OCI-LY1 (cell line): ENCODE results near the gene REC8.

Experiments used
- H2AFZ ChIP-seq: fragments of 200-600 bp; sonication (generic), shearing (Covaris generic); 2 replicates; pipeline ENCODE4 v1.6.0; 2014; ENCODE audit warnings: antibody characterized with exemption, mild to moderate bottlenecking, low read length
- H3F3A ChIP-seq: fragments of 200-600 bp; sonication (generic), shearing (Covaris generic); 2 replicates; pipeline ENCODE4 v1.6.0; 2014; ENCODE audit warnings: mild to moderate bottlenecking, antibody characterized with exemption, low read length, moderate library complexity; ENCODE audit not compliant: insufficient read depth
- H3K27ac ChIP-seq: fragments of 200-600 bp; sonication (generic); 2 replicates; pipeline ENCODE4 v1.5.1; 2014; ENCODE audit warnings: low read length, mixed run types, mild to moderate bottlenecking, low read depth; ENCODE audit not compliant: poor library complexity, severe bottlenecking
- H3K27me3 ChIP-seq: fragments of 200-600 bp; sonication (generic); 2 replicates; pipeline ENCODE4 v1.6.0; 2014; ENCODE audit warnings: antibody characterized with exemption, mild to moderate bottlenecking, low read length, moderate library complexity; ENCODE audit not compliant: insufficient read depth
- H3K36me3 ChIP-seq: fragments of 200-600 bp; sonication (generic); 2 replicates; pipeline ENCODE4 v1.6.1; 2014; ENCODE audit warnings: mild to moderate bottlenecking, antibody characterized with exemption, low read length, moderate library complexity, mixed read lengths; ENCODE audit not compliant: insufficient read depth
- H3K4me1 ChIP-seq: fragments of 200-600 bp; sonication (generic); 2 replicates; pipeline ENCODE4 v1.5.1; 2014; ENCODE audit warnings: mild to moderate bottlenecking, low read length, moderate library complexity; ENCODE audit not compliant: insufficient read depth, severe bottlenecking
- H3K4me2 ChIP-seq: fragments of 200-600 bp; sonication (generic), shearing (Covaris generic); 2 replicates; pipeline ENCODE4 v1.6.1; 2014; ENCODE audit warnings: low read length
- H3K4me3 ChIP-seq: fragments of 200-600 bp; sonication (generic); 2 replicates; pipeline ENCODE4 v1.5.1; 2014; ENCODE audit warnings: low read length, low read depth, mild to moderate bottlenecking, mixed read lengths; ENCODE audit not compliant: poor library complexity, severe bottlenecking
- H3K79me2 ChIP-seq: fragments of 200-600 bp; shearing (Covaris generic); 2 replicates; pipeline ENCODE4 v1.6.1; 2016; ENCODE audit warnings: mixed run types, low read length, mixed read lengths; ENCODE audit not compliant: insufficient read depth
- H3K9ac ChIP-seq: fragments of 200-600 bp; sonication (generic), shearing (Covaris generic); 2 replicates; pipeline ENCODE4 v1.6.1; 2014; ENCODE audit warnings: mild to moderate bottlenecking, low read length, mixed read lengths
- H3K9me2 ChIP-seq: fragments of 200-600 bp; sonication (generic), shearing (Covaris generic); 2 replicates; pipeline ENCODE4 v1.6.1; 2014; ENCODE audit warnings: low read depth, mild to moderate bottlenecking, low read length, mixed read lengths
- H3K9me3 ChIP-seq: fragments of 200-600 bp; shearing (Covaris generic); 2 replicates; pipeline ENCODE4 v1.6.1; 2014; ENCODE audit warnings: low read length, mixed read lengths
- H4K20me1 ChIP-seq: fragments of 200-600 bp; sonication (generic), shearing (Covaris generic); 2 replicates; pipeline ENCODE4 v1.6.0; 2016; ENCODE audit warnings: mild to moderate bottlenecking, low read length; ENCODE audit not compliant: insufficient read depth
- CTCF ChIP-seq: fragments of 200-600 bp; sonication (generic), shearing (Covaris generic); IDR thresholded peaks from 2 replicates; pipeline ENCODE4 v1.5.1; 2017; ENCODE audit warnings: mild to moderate bottlenecking, antibody characterized with exemption, low read length, moderate library complexity, mixed read lengths
- EZH2 ChIP-seq: fragments of 200-600 bp; sonication (generic), shearing (Covaris generic); IDR thresholded peaks from 2 replicates; pipeline ENCODE4 v1.8.0; 2017; ENCODE audit warnings: borderline replicate concordance, mixed run types, mild to moderate bottlenecking, antibody characterized with exemption, low read length, moderate library complexity, mixed read lengths

REC8 gene

GRCh38 chr14:24189460-24189859, 17.6 kb downstream of the REC8 start:
- H3K79me2 ChIP-seq, result no peaks in the 10 kb centered on the region
- no peaks in the 10 kb centered on the region for H3K9me2 ChIP-seq
- no peaks in the 10 kb centered on the region for H3F3A ChIP-seq
- no peaks in the 10 kb centered on the region for H4K20me1 ChIP-seq
- peaks cover 48% of the 10 kb centered on the region for H3K36me3 ChIP-seq
- H2AFZ ChIP-seq, result 0 out of 2 replicates have a peak overlapping the region, but pooled peaks have one; percentile 30
- H3K4me1 ChIP-seq, result peaks cover 20% of the 10 kb centered on the region
- no peaks in the 10 kb centered on the region for H3K9me3 ChIP-seq
- peak overlapping the region; percentile 67 for H3K4me2 ChIP-seq
- H3K4me3 ChIP-seq, result peak overlapping the region; percentile 65
- TF ChIP-seq CTCF (no peak), EZH2 (no peak)
- peak overlapping the region; percentile 16 for H3K27ac ChIP-seq
- peak overlapping the region; percentile 33; the same call in 1 of the 2 replicates for H3K9ac ChIP-seq
- no peaks in the 10 kb centered on the region for H3K27me3 ChIP-seq

- Histone ChIP-seq H3K36me3 (peaks cover 38% of the 10 kb centered on the region), H3K4me2 (no peak overlapping the region), H3K4me3 (no peak overlapping the region), H3F3A (no peaks in the 10 kb centered on the region), H3K9me2 (no peaks in the 10 kb centered on the region), H3K79me2 (no peaks in the 10 kb centered on the region), H4K20me1 (no peaks in the 10 kb centered on the region), H3K9ac (no peak overlapping the region), H3K27ac (no peak overlapping the region), H3K27me3 (no peaks in the 10 kb centered on the region), H3K9me3 (no peaks in the 10 kb centered on the region), H3K4me1 (peaks cover 29% of the 10 kb centered on the region), H2AFZ (no peak overlapping the region)
- no peak for TF ChIP-seq CTCF
- TF ChIP-seq EZH2, result no peak
Measured at GRCh38 chr14:24190416-24190815, 18.5 kb downstream of the REC8 start.

- no peak overlapping the region for H3K4me2 ChIP-seq
- no peak overlapping the region for H3K27ac ChIP-seq
- no peak overlapping the region for H3K9ac ChIP-seq
- peaks cover 39% of the 10 kb centered on the region for H3K4me1 ChIP-seq
- no peaks in the 10 kb centered on the region for H3F3A ChIP-seq
- no peak overlapping the region for H2AFZ ChIP-seq
- TF ChIP-seq CTCF (no peak), EZH2 (no peak)
- no peaks in the 10 kb centered on the region for H3K79me2 ChIP-seq
- peaks cover 18% of the 10 kb centered on the region for H3K36me3 ChIP-seq
- no peaks in the 10 kb centered on the region for H4K20me1 ChIP-seq
- H3K9me3 ChIP-seq, result no peaks in the 10 kb centered on the region
- H3K9me2 ChIP-seq, result no peaks in the 10 kb centered on the region
- H3K4me3 ChIP-seq, result no peak overlapping the region
- no peaks in the 10 kb centered on the region for H3K27me3 ChIP-seq
Measured at GRCh38 chr14:24192933-24193332, 21.1 kb downstream of the REC8 start.
